IMR-90 (cell line): Measurements from ENCODE around the gene SESN1. TPM values are rescaled to one million over a fixed set of nuclear protein-coding genes. Genes with fewer than 3 reads are reported as not detected.

Source experiments
- ATAC-seq: fragments of 200-7000 bp; cut with Tn5 transposase; 2 replicates; pipeline ENCODE4 v1.9.1; 2020; ENCODE audit warnings: low read depth, mild to moderate bottlenecking, moderate library complexity
- BruUV-seq: library from RNA; stranded (reverse); fragments of 400-500 nt; replicated peaks from 2 replicates; lab custom pipeline; 2021; lab: Mats Ljungman, UMichigan
- CTCF ChIA-PET: fragments of 300-600 bp; formaldehyde crosslinking; extraction: SDS; loops from one replicate; lab custom pipeline; 2021; ENCODE audit warnings: antibody characterized with exemption; lab: Yijun Ruan, JAX
- POLR2A ChIA-PET: fragments of 300-600 bp; sonication (Branson Sonifier 250); formaldehyde crosslinking; loops from one replicate; lab custom pipeline; 2022; ENCODE audit warnings: antibody characterized with exemption; ENCODE audit not compliant: unreplicated experiment; lab: Charles Lee
- DNase-seq: peaks from one replicate; pipeline ENCODE4 v3.0.0; 2013
- H2AFZ ChIP-seq: replicated peaks from 2 replicates; pipeline ENCODE3; 2013; ENCODE audit warnings: low read length, mild to moderate bottlenecking; ENCODE audit not compliant: poor library complexity
- H2AK5ac ChIP-seq: 2 replicates; pipeline ENCODE4 v1.6.1; 2013; ENCODE audit warnings: low read depth, low read length, inconsistent platforms
- H2AK9ac ChIP-seq: replicated peaks from 2 replicates; pipeline ENCODE3; 2013; ENCODE audit warnings: mild to moderate bottlenecking, low read depth, low read length, moderate library complexity; ENCODE audit not compliant: poor library complexity
- H2BK120ac ChIP-seq: 2 replicates; pipeline ENCODE4 v1.6.1; 2013; ENCODE audit warnings: low read depth, low read length, inconsistent platforms
- H2BK15ac ChIP-seq: 3 replicates; pipeline ENCODE4 v1.6.1; 2013; ENCODE audit warnings: low read depth, low read length, inconsistent platforms
- H2BK20ac ChIP-seq: 2 replicates; pipeline ENCODE4 v1.6.1; 2013; ENCODE audit warnings: low read depth, mild to moderate bottlenecking, inconsistent platforms, low read length, moderate library complexity
- H2BK5ac ChIP-seq: 2 replicates; pipeline ENCODE4 v1.6.1; 2013; ENCODE audit warnings: mild to moderate bottlenecking, low read depth, low read length, inconsistent platforms; ENCODE audit not compliant: poor library complexity, severe bottlenecking
- H3K14ac ChIP-seq: replicated peaks from 2 replicates; pipeline ENCODE4 v1.6.1; 2013; ENCODE audit warnings: low read depth, low read length, inconsistent platforms
- H3K18ac ChIP-seq: 2 replicates; pipeline ENCODE4 v1.6.1; 2013; ENCODE audit warnings: low read depth, low read length, control low read depth
- H3K23ac ChIP-seq: 2 replicates; pipeline ENCODE4 v1.6.1; 2013; ENCODE audit warnings: low read depth, low read length, inconsistent platforms
- H3K27ac ChIP-seq: 2 replicates; pipeline ENCODE4 v1.5.1; 2013; ENCODE audit warnings: mild to moderate bottlenecking, control low read depth, low read length; ENCODE audit not compliant: insufficient read depth
- H3K27me3 ChIP-seq: 2 replicates; pipeline ENCODE4 v1.6.1; 2013; ENCODE audit warnings: low read length; ENCODE audit not compliant: control insufficient read depth, insufficient read depth
- H3K36me3 ChIP-seq: 2 replicates; pipeline ENCODE4 v1.6.1; 2013; ENCODE audit warnings: low read length, mixed read lengths; ENCODE audit not compliant: control insufficient read depth, insufficient read depth
- H3K4ac ChIP-seq: 2 replicates; pipeline ENCODE4 v1.6.1; 2013; ENCODE audit warnings: low read depth, low read length, inconsistent platforms
- H3K4me1 ChIP-seq: 2 replicates; pipeline ENCODE4 v1.6.1; 2013; ENCODE audit warnings: low read length, mixed read lengths; ENCODE audit not compliant: control insufficient read depth, insufficient read depth
- H3K4me2 ChIP-seq: 2 replicates; pipeline ENCODE4 v1.6.1; 2013; ENCODE audit warnings: low read depth, mild to moderate bottlenecking, control low read depth, low read length, moderate library complexity
- H3K4me3 ChIP-seq: 2 replicates; pipeline ENCODE4 v1.5.1; 2013; ENCODE audit warnings: low read depth, mild to moderate bottlenecking, control low read depth, low read length, moderate library complexity; ENCODE audit not compliant: insufficient read depth
- H3K56ac ChIP-seq: 2 replicates; pipeline ENCODE4 v1.6.1; 2013; ENCODE audit warnings: low read length, inconsistent platforms; ENCODE audit not compliant: insufficient read depth; ENCODE audit errors: extremely low read depth
- H3K79me1 ChIP-seq, 2 experiments: 2 replicates each; pipeline ENCODE4 v1.6.1; 2013; ENCODE audit warnings: low read length in 2 of 2, inconsistent platforms in 1 of 2, low read depth in 1 of 2
- H3K9ac ChIP-seq: 2 replicates; pipeline ENCODE4 v1.6.1; 2013; ENCODE audit warnings: low read depth, low read length, control low read depth
- H3K9me1 ChIP-seq: 2 replicates; pipeline ENCODE4 v1.6.1; 2013; ENCODE audit warnings: low read length, inconsistent platforms; ENCODE audit not compliant: insufficient read depth
- H3K9me3 ChIP-seq: 2 replicates; pipeline ENCODE4 v1.6.1; 2013; ENCODE audit warnings: low read length; ENCODE audit not compliant: control insufficient read depth, insufficient read depth
- H4K20me1 ChIP-seq: 2 replicates; pipeline ENCODE4 v1.6.1; 2013; ENCODE audit warnings: low read length, inconsistent platforms; ENCODE audit not compliant: insufficient read depth
- H4K5ac ChIP-seq: 2 replicates; pipeline ENCODE4 v1.6.1; 2013; ENCODE audit warnings: mild to moderate bottlenecking, low read depth, low read length, control low read depth
- H4K8ac ChIP-seq, 2 experiments: 2 replicates each; pipeline ENCODE4 v1.6.1; 2013; ENCODE audit warnings: low read depth in 2 of 2, low read length in 2 of 2, control low read depth in 1 of 2, inconsistent platforms in 1 of 2
- H4K91ac ChIP-seq: 2 replicates; pipeline ENCODE4 v1.6.1; 2013; ENCODE audit warnings: low read depth, low read length, inconsistent platforms; ENCODE audit not compliant: insufficient read depth
- CHD1 ChIP-seq: IDR thresholded peaks from 2 replicates; pipeline ENCODE4 v1.6.1; 2012; ENCODE audit warnings: low read depth, low read length, improper control_type of control experiment
- FOS ChIP-seq: fragments of 150-350 bp; IDR thresholded peaks from 2 replicates; pipeline ENCODE4 v1.6.1; 2016; ENCODE audit warnings: low read depth, low read length
- RCOR1 ChIP-seq: IDR thresholded peaks from 2 replicates; pipeline ENCODE4 v1.6.1; 2012; ENCODE audit warnings: mild to moderate bottlenecking, low read length, improper control_type of control experiment; ENCODE audit not compliant: insufficient replicate concordance
- WGBS, 2 experiments: methylation state at CpG; one replicate each; pipeline versions ENCODE4 v1.1.5 to v1.1.7; 2013; ENCODE audit warnings: missing lambda C conversion rate in 2 of 2; ENCODE audit not compliant: insufficient read length in 1 of 2; ENCODE audit errors: extremely low coverage in 2 of 2; 5-methylcytosine and 5-hydroxymethylcytosine counted together
- dilution Hi-C: fragments of 300-500 bp; cut with HindIII; formaldehyde crosslinking; loops from one replicate; pipeline ENCODE4 v1.14.3; 2018; ENCODE audit warnings: low sequenced_read_pairs; ENCODE audit not compliant: unreplicated experiment
- in situ Hi-C: fragments of 300-500 bp; cut with MboI; formaldehyde crosslinking; loops from 3 replicates; pipeline ENCODE4 v1.14.3; 2019; ENCODE audit warnings: low sequenced_read_pairs, inconsistent platforms, mixed read lengths
- intact Hi-C: fragments of 100-400 bp; cut with micrococcal nuclease; formaldehyde crosslinking; loops from 2 replicates; pipeline ENCODE4 v1.10.0; 2022
- polyA plus RNA-seq, 3 experiments: library from polyadenylated mRNA; depleted of rRNA; stranded (reverse); fragments of >200 nt; gene quantifications; 2 replicates each; pipeline ENCODE4 v1.2.3, GENCODE V29; 2012; ENCODE audit warnings: low replicate concordance in 1 of 3
- total RNA-seq: library from RNA; depleted of rRNA; stranded (reverse); fragments of >200 nt; gene quantifications from 2 replicates; pipeline ENCODE4 v1.2.3, GENCODE V29; 2012

The SESN1 gene
- total and polyA plus RNA-seq, 2 of the 4 experiments (the other 2 are of a cell fraction) = 9.7 to 16.7 TPM

DNA sequence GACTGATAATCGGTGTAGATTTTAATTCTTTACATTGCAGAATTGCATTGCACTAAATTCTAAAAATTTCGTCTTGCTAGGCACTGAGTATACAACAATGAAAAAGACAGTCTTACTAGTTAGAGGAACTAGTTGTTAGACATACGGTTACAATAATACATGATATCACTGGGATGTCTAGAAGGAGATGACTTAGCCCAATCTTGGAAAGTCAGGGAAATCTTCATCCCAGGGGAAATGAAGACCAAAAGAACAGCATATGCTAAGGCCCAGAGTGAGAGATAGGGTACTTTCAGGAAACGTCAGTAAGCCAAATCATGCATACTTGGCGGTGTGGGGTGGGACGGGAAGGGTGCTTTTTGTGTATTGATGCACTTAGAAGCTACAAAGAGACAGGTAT lies 1.6 kb upstream of the SESN1 start:
- H2BK120ac ChIP-seq = no peak overlapping the region
- H3K4me3 ChIP-seq = peak overlapping the region; percentile 76
- POLR2A ChIA-PET = no interaction called here
- BruUV-seq = no TSS peak
- intact Hi-C loops (no loop called here), in situ Hi-C loops (no loop called here), dilution Hi-C loops (no loop called here)
- no peak overlapping the region for H2AFZ ChIP-seq
- peak overlapping the region; percentile 54 for H2AK5ac ChIP-seq
- H3K27me3 ChIP-seq = no peaks in the 10 kb centered on the region
- no peak overlapping the region for H3K18ac ChIP-seq
- H4K91ac ChIP-seq = no peak overlapping the region
- CTCF ChIA-PET = interaction anchor here (0.8 kb wide), 1 partner anchor 21 kb away, joined by 3 read pairs; no protein-coding TSS in a partner anchor
- H3K9me3 ChIP-seq = no peaks in the 10 kb centered on the region
- H4K20me1 ChIP-seq = peaks cover 7% of the 10 kb centered on the region; the same call in 1 of the 2 replicates
- no peak overlapping the region; a peak in 1 of 4 replicates for H4K8ac ChIP-seq
- no peak for TF ChIP-seq CHD1
- TF ChIP-seq FOS = no peak
- no peak for TF ChIP-seq RCOR1
- H3K27ac ChIP-seq = no peak overlapping the region
- no peak for DNase-seq
- peaks cover 30 to 58% of the 10 kb centered on the region in 2 experiments for H3K79me1 ChIP-seq
- no peak overlapping the region for H2BK15ac ChIP-seq
- peaks cover 4% of the 10 kb centered on the region; the same call in 1 of the 2 replicates for H3K9me1 ChIP-seq
- peaks cover 3% of the 10 kb centered on the region; the same call in 1 of the 2 replicates for H3K4me1 ChIP-seq
- peak overlapping the region; percentile 52; the same call in 1 of the 2 replicates for H3K4ac ChIP-seq
- no peak overlapping the region; the same call in 1 of the 2 replicates for H4K5ac ChIP-seq
- no peaks in the 10 kb centered on the region for H3K36me3 ChIP-seq
- H3K9ac ChIP-seq = peak overlapping the region; percentile 83; the same call in 1 of the 2 replicates
- peak overlapping the region; percentile 83; the same call in 1 of the 2 replicates for H3K56ac ChIP-seq
- H2AK9ac ChIP-seq = no peak overlapping the region
- peak overlapping the region; percentile 72 for H3K4me2 ChIP-seq
- H2BK5ac ChIP-seq = no peak overlapping the region
- ATAC-seq = no peak
- H3K23ac ChIP-seq = peak overlapping the region; percentile 67; the same call in 1 of the 2 replicates
- WGBS, 2 experiments = 67% methylated on average over 2 of the region's 6 CpGs; no CpG with 5 or more reads in 1 of the 2 experiments
- H2BK20ac ChIP-seq = no peak overlapping the region
- H3K14ac ChIP-seq = peak overlapping the region; percentile 72; the same call in 1 of the 2 replicates
